Progenitor cell of endocrine pancreas (in vitro differentiated cells): ENCODE data around the gene GPR135. TPM values are rescaled to one million over a fixed set of nuclear protein-coding genes. Genes with fewer than 3 reads are reported as not detected.

Experiments
- DNase-seq: peaks from one replicate; pipeline ENCODE4 v3.0.0; 2021; ENCODE audit warnings: low spot score; ENCODE audit not compliant: unreplicated experiment
- H3K27ac Mint-ChIP-seq: 2 replicates; pipeline ENCODE4 v1.8.0; 2021; ENCODE audit warnings: mild to moderate bottlenecking, moderate library complexity, mixed read lengths
- H3K27me3 Mint-ChIP-seq: 2 replicates; pipeline ENCODE4 v1.8.0; 2021; ENCODE audit warnings: mixed read lengths
- H3K36me3 Mint-ChIP-seq: 2 replicates; pipeline ENCODE4 v1.8.0; 2022; ENCODE audit warnings: mixed read lengths; ENCODE audit not compliant: insufficient read depth
- H3K4me1 Mint-ChIP-seq: 2 replicates; pipeline ENCODE4 v1.8.0; 2021; ENCODE audit warnings: low read depth, mixed read lengths
- H3K4me3 Mint-ChIP-seq: 2 replicates; pipeline ENCODE4 v1.8.0; 2021; ENCODE audit warnings: low read depth, mild to moderate bottlenecking, moderate library complexity, mixed read lengths
- H3K9me3 Mint-ChIP-seq: 2 replicates; pipeline ENCODE4 v1.8.0; 2021; ENCODE audit warnings: low read depth, mixed read lengths
- CTCF ChIP-seq: fragments of 200-600 bp; sonication (generic); IDR thresholded peaks from one replicate; pipeline ENCODE4 v1.5.0; 2021; ENCODE audit warnings: antibody characterized with exemption, mild to moderate bottlenecking; ENCODE audit not compliant: unreplicated experiment
- total RNA-seq: library from RNA; stranded (reverse); gene quantifications from 2 replicates; pipeline ENCODE4 v1.2.1, GENCODE V29; 2021

Gene GPR135
- total RNA-seq, 1 donor from 2014 or later = 3.0 TPM

- Mint-ChIP-seq H3K4me3 (no peak overlapping the region), H3K27me3 (peaks cover 6% of the 10 kb centered on the region), H3K4me1 (no peaks in the 10 kb centered on the region), H3K9me3 (no peaks in the 10 kb centered on the region), H3K27ac (no peak overlapping the region), H3K36me3 (no peaks in the 10 kb centered on the region)
- no peak for TF ChIP-seq CTCF
- no peak for DNase-seq
These were observed 36.6 kb downstream of the GPR135 start for GRCh38 chr14:59428581-59429012.

GRCh38 chr14:59427653-59428580, 37.3 kb downstream of the GPR135 start:
- no peak overlapping the region for H3K4me3 Mint-ChIP-seq
- H3K36me3 Mint-ChIP-seq = no peaks in the 10 kb centered on the region
- peaks cover 6% of the 10 kb centered on the region for H3K27me3 Mint-ChIP-seq
- no peaks in the 10 kb centered on the region for H3K9me3 Mint-ChIP-seq
- H3K27ac Mint-ChIP-seq = no peak overlapping the region
- no peaks in the 10 kb centered on the region for H3K4me1 Mint-ChIP-seq
- no peak for DNase-seq
- TF ChIP-seq CTCF = no peak

DNA sequence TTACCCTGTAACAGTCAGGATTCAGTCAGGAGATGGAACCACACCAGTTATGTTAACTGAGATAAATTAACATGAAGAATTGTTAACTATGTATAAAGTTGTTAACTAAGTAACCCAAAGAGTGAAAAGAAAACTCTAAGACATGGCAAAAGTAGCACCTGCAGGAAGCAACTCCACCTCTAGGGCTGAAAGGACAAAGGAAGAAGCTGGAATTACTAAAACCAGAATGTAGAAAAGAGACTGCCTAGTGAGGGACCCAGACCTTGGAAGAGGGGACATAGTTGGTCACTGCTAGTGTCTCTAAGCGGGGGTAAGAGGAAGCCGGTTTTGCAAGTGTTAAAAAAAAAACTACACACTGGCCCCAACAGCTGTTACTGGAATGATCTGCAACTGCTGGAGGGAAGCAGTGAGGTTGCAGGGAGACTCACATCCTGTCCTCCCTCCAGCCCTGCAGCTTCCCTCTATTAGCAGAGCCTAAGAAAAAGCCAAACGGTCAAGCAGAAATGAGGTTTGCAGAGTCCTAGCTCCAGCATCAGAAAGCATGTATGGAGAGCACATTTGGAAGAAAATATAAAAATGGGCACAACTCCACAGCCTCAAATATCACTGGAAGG, 39.8 kb downstream of the GPR135 start:
- DNase-seq = no peak
- H3K36me3 Mint-ChIP-seq = no peaks in the 10 kb centered on the region
- H3K27ac Mint-ChIP-seq = no peak overlapping the region
- no peaks in the 10 kb centered on the region for H3K9me3 Mint-ChIP-seq
- no peak for TF ChIP-seq CTCF
- no peak overlapping the region for H3K4me3 Mint-ChIP-seq
- no peaks in the 10 kb centered on the region for H3K4me1 Mint-ChIP-seq
- peaks cover 6% of the 10 kb centered on the region for H3K27me3 Mint-ChIP-seq

- no peak overlapping the region for H3K4me3 Mint-ChIP-seq
- H3K36me3 Mint-ChIP-seq = no peaks in the 10 kb centered on the region
- peaks cover 6% of the 10 kb centered on the region for H3K27me3 Mint-ChIP-seq
- no peak overlapping the region for H3K27ac Mint-ChIP-seq
- DNase-seq = no peak
- no peaks in the 10 kb centered on the region for H3K4me1 Mint-ChIP-seq
- H3K9me3 Mint-ChIP-seq = no peaks in the 10 kb centered on the region
- no peak for TF ChIP-seq CTCF
These were observed 40.7 kb downstream of the GPR135 start for GRCh38 chr14:59424341-59425071.
